Measurements from ENCODE around the gene PLCG1. TPM values are rescaled to one million over a fixed set of nuclear protein-coding genes. Genes with fewer than 3 reads are reported as not detected.

Gene PLCG1
- total RNA-seq, 2 experiments from 2014 or later, result 395 to 443 TPM

DNA sequence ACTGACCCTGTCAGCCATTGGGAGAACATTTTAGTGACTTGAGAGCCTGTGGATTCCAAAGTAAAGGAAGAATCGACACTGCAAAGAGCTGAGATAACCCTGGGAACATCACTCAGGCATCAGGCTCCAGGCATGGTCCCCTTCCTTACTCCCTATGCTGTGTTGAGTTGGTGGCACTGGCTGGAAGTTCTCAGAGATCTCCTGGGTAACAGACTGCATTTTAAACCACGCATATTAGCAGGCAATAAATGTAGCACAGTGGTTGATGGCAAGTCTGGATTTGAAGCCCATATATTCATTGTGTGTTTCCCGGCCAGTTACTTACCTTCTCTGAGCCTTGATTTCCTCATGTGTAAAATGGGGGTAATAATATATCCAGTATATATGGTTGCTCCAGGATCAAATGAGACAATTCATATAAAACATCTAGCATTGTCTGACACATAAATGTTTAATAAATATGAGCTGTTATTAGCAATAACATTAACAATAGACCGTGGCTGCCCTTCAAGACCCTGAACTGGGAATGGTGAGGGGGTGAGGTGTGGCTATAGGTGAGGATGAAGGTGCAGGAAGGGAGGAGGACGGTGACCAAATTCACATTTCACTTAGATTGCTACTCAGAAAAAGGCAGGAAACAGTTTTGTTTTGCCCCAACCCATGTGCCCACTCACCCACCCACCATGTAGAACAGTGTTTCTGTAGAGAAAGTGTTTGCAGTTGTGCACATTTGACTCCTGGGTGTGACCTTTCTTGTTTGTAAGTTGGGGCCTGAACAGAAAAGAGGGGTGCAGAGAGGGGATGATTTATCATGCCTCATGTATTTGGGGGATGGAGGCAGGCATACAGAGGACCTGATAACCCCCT lies 2.1 kb downstream of the PLCG1 start:
- H3K27me3 Mint-ChIP-seq, result no peaks in the 10 kb centered on the region
- H3K4me1 Mint-ChIP-seq, result peaks cover 70% of the 10 kb centered on the region
- H3K4me3 Mint-ChIP-seq, result peak overlapping the region; percentile 87
- no peaks in the 10 kb centered on the region for H3K9me3 Mint-ChIP-seq
- peak overlapping the region; percentile 89 for H3K27ac Mint-ChIP-seq
- peak; percentile 36 for DNase-seq
- CTCF ChIA-PET, result interaction anchor here (1.1 to 10.7 kb wide), 3 partner anchors 8 to 201 kb away, joined by 3 to 139 read pairs (median 4); partner anchors contain the start of gene LPIN3
- POLR2A ChIA-PET, result interaction anchor here (1.5 kb wide), 1 partner anchor 18 kb away, joined by 11 read pairs; no protein-coding TSS in a partner anchor
- peaks cover 54% of the 10 kb centered on the region for H3K36me3 Mint-ChIP-seq (ENCODE audit: low read depth)

DNA sequence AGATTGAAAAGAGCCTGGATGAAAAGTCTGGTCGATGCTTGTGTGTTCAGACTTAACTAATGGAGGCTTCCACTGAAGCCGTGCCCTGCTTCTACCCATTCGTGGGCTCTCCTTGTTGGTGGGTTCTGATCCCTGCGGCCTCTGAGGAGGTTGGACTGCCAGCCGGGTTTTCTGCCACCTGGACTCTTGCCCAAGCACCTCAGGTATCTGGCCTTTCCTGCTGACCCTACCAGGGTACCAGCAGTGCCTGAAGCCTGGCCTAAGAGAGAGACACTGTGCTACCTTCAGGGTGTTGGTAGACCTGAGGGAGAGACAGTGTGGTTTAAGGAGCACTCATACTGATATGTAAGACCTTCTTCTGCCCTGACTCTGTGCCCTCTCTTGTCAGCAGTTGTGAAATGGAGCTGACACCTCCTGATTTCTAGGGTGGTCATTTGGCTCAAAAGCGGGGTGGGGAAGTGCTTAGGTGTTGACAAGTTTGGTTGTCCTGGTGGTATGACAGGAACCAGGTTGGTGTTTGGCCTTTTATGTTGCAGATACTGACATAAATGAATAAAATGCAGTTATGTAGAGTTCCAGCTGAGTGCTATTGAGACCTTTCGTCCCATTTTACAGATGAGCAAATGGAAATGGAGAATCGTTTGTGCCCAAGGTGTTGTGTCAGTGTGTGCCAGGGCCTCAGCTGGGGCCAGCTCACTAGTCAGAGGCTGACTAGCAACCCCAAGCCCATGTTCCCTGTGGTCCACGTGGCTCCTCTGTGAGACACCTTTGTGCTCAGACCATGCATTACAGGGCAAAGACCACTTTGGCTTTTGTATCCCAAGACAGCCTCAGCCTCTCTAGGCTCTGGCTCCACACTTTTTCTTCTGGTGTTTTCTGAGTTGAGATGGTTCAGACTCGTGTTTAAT lies 3.1 kb downstream of the PLCG1 start:
- H3K9me3 Mint-ChIP-seq, result no peaks in the 10 kb centered on the region
- no peaks in the 10 kb centered on the region for H3K27me3 Mint-ChIP-seq
- peaks cover 70% of the 10 kb centered on the region for H3K4me1 Mint-ChIP-seq
- POLR2A ChIA-PET, result no interaction called here
- H3K36me3 Mint-ChIP-seq (ENCODE audit: low read depth), result peaks cover 64% of the 10 kb centered on the region
- H3K27ac Mint-ChIP-seq, result peak overlapping the region; percentile 89
- no peak for DNase-seq
- H3K4me3 Mint-ChIP-seq, result peak overlapping the region; percentile 87
- CTCF ChIA-PET, result interaction anchor here (10.7 kb wide), 1 partner anchor 16 kb away, joined by 139 read pairs; no protein-coding TSS in a partner anchor

DNA sequence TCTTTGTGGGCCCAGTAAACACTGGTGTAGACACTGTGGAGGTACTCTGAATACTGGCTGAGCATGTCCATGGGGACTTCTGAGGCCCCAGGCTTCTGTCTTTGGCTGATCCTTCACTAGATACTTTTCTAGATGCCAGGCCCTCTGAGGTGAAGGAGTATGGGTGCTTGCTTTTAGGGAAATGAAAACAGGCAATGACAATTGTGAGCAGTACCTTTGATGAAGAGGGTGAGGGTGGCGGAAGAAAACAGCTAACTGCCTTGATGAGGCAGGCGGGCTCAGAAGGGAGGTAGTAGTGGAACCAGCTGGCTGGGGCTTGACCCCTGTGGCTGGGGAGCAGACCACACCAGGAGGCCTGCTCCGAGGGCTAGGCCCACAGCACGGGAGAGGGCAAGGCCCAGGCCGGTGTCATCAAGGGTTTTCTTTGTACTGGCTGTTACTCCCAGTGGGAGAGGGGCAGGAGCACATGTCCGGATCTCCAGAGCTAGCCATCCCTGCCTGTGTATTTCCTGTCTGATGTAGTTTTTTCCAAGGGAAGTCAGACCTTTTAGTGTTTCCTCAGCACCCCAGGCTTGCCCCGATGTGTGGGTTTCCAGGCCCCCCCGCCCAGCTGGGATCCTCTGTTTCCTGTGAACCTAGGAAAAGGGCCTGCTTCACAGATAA lies 3.9 kb downstream of the PLCG1 start:
- H3K4me3 Mint-ChIP-seq, result peak overlapping the region; percentile 87
- H3K9me3 Mint-ChIP-seq, result no peaks in the 10 kb centered on the region
- peaks cover 70% of the 10 kb centered on the region for H3K4me1 Mint-ChIP-seq
- peaks cover 72% of the 10 kb centered on the region for H3K36me3 Mint-ChIP-seq (ENCODE audit: low read depth)
- POLR2A ChIA-PET, result interaction anchor here (0.7 to 0.8 kb wide), 2 partner anchors 10 to 17 kb away, joined by 3 read pairs; no protein-coding TSS in a partner anchor
- H3K27me3 Mint-ChIP-seq, result no peaks in the 10 kb centered on the region
- CTCF ChIA-PET, result interaction anchor here (1.4 to 10.7 kb wide), 3 partner anchors 14 to 30 kb away, joined by 3 to 139 read pairs (median 5); no protein-coding TSS in a partner anchor
- peak; percentile 38 for DNase-seq
- H3K27ac Mint-ChIP-seq, result peak overlapping the region; percentile 89

DNA sequence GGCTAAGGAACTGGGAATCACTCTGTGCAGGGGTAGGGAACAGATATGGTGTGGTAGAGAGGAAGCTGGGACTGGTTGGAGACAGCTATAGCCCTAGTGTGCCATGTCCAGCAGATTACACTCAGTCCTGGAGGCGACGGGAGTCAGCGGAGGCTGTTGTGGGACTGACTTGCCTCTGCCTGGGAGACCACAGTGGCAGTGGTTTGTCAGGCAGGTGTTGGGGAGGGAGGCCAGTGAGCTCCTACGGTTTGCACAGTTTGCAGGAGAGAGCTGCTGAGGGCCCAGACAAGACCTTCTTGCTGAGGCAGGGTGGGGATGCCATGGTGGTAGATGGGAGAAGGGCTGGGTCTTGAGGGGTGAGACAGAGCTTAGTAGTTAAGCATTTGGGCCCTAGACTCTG lies 4.9 kb downstream of the PLCG1 start:
- peak overlapping the region; percentile 87 for H3K4me3 Mint-ChIP-seq
- ChIA-PET CTCF (interaction anchor here (1.0 to 10.7 kb wide), 8 partner anchors 14 to 151 kb away, joined by 3 to 139 read pairs (median 4); no protein-coding TSS in a partner anchor), POLR2A (interaction anchor here (0.8 to 2.5 kb wide), 2 partner anchors 9 to 15 kb away, joined by 3 to 8 read pairs; no protein-coding TSS in a partner anchor)
- peak; percentile 28 for DNase-seq
- peak overlapping the region; percentile 89 for H3K27ac Mint-ChIP-seq
- peaks cover 80% of the 10 kb centered on the region for H3K36me3 Mint-ChIP-seq (ENCODE audit: low read depth)
- no peaks in the 10 kb centered on the region for H3K9me3 Mint-ChIP-seq
- no peaks in the 10 kb centered on the region for H3K27me3 Mint-ChIP-seq
- H3K4me1 Mint-ChIP-seq, result peaks cover 77% of the 10 kb centered on the region

DNA sequence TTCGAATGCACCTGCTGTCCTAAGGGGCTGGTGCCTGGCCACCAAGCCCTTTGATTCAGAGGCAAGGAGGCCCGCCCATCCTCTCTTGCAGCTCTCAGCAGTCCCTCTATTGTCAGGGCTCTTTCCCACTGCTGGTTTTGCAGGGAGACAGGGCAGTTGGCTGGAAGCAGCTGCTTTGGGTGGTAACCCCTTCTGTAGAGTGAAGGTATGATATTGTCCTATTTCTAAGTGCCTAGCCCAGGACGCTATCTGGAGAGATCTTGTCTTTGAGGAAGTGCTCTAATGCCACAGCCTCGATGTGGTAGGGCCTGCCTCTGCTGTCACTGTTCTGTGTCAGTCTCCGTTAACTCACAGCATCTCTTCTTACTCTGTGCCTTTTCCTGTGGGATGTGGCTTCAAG lies 5.6 kb downstream of the PLCG1 start:
- CTCF ChIA-PET, result interaction anchor here (0.9 to 10.7 kb wide), 9 partner anchors 8 to 152 kb away, joined by 3 to 139 read pairs (median 5); no protein-coding TSS in a partner anchor
- H3K27me3 Mint-ChIP-seq, result no peaks in the 10 kb centered on the region
- no peaks in the 10 kb centered on the region for H3K9me3 Mint-ChIP-seq
- H3K4me1 Mint-ChIP-seq, result peaks cover 83% of the 10 kb centered on the region
- POLR2A ChIA-PET, result interaction anchor here (2.5 kb wide), 1 partner anchor 15 kb away, joined by 8 read pairs; no protein-coding TSS in a partner anchor
- peak; percentile 71 for DNase-seq
- H3K36me3 Mint-ChIP-seq (ENCODE audit: low read depth), result peaks cover 81% of the 10 kb centered on the region
- peak overlapping the region; percentile 87 for H3K4me3 Mint-ChIP-seq
- H3K27ac Mint-ChIP-seq, result peak overlapping the region; percentile 89

DNA sequence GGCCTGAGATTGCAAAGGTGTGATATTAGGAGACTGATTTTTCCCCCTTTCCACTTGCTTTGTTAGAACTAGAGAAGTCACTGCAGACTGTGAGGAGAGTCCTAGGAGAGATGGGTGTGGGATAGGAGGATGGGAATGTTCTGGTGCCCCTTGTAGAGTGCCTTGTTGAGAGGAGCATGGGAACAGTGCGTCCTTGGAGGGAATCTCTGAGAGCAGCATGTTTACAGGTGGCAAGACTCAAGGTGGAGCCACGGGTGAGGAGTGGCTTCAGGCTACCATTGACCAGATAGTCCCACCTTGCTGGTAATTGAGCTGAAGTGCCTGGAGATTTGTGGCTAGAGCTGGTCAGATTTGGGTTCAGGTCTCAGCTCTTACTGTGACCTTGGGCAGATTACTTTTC lies 6.0 kb downstream of the PLCG1 start:
- peaks cover 82% of the 10 kb centered on the region for H3K36me3 Mint-ChIP-seq (ENCODE audit: low read depth)
- H3K9me3 Mint-ChIP-seq, result no peaks in the 10 kb centered on the region
- H3K27ac Mint-ChIP-seq, result peak overlapping the region; percentile 89
- H3K27me3 Mint-ChIP-seq, result no peaks in the 10 kb centered on the region
- H3K4me3 Mint-ChIP-seq, result peak overlapping the region; percentile 87
- no peak for DNase-seq
- CTCF ChIA-PET, result interaction anchor here (0.9 to 10.7 kb wide), 5 partner anchors 9 to 152 kb away, joined by 3 to 139 read pairs (median 6); no protein-coding TSS in a partner anchor
- POLR2A ChIA-PET, result interaction anchor here (2.5 kb wide), 1 partner anchor 14 kb away, joined by 8 read pairs; no protein-coding TSS in a partner anchor
- H3K4me1 Mint-ChIP-seq, result peaks cover 88% of the 10 kb centered on the region

DNA sequence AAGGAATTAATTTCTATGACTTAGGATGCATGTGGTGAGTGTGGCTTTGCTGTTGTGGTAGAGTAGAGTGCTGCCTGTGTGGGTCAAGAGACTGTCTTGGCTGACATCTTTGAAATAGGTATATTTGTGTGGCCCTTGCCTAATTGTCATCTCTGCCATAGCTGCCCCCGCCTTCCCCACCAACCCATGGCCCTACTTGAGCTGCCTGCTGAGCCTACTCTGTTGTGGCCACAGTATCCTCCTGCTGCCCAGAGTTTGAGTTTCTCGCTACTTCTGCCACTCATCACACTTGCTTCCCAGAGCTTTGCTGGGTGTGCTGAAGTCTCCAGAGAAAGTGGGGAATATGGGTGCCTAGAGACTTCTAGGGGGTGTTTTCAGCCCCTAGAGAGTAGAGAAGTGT lies 8.0 kb downstream of the PLCG1 start:
- Mint-ChIP-seq H3K36me3 (ENCODE audit: low read depth) (peaks cover 71% of the 10 kb centered on the region), H3K27me3 (no peaks in the 10 kb centered on the region), H3K4me3 (no peak overlapping the region), H3K9me3 (no peaks in the 10 kb centered on the region), H3K27ac (peak overlapping the region; percentile 58), H3K4me1 (peaks cover 98% of the 10 kb centered on the region)
- CTCF ChIA-PET, result interaction anchor here (1.7 to 10.7 kb wide), 3 partner anchors 10 to 87 kb away, joined by 4 to 139 read pairs (median 15); partner anchors contain the start of gene PLCG1
- POLR2A ChIA-PET, result no interaction called here
- DNase-seq, result no peak

DNA sequence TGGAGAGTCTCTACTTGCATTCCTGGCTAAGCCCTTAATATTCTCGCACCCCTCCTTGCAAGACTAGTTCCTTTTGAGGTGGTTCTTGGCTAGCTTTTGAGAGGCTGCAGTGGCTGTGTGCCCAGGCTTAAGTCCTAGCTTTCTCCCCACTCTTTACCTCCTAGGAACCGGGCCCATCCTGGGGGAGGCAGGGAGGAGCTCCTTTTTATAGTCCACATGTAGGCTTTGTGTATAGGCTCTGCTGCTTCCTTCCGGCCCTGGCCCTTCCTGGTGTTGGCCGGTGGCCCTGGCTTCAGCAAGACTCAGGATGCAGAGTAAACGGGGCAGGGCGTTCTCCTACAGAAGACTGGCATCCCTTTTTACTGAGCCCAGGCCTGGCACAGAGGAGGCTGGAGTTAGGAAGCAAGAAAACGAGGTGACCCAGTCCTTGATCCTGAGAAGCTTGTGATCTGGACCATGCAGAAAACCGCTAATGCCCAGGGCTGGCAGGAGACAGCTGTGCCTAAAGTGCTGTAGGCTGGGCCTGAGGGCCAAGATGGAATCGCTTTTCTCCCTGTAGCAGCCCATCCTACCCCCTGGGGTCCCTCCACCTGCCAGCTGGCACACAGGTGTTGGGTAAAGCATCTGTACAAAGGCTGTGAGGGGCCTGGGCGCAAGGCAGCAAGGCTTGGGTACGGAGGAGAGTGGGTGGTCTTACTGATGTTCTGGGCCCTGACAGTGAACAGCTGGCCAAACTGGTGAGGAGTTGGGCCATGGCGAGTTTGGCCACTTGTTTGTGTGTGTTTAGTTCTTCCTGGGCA lies 8.7 kb downstream of the PLCG1 start:
- H3K9me3 Mint-ChIP-seq, result no peaks in the 10 kb centered on the region
- POLR2A ChIA-PET, result no interaction called here
- H3K27me3 Mint-ChIP-seq, result no peaks in the 10 kb centered on the region
- no peak for DNase-seq
- no peak overlapping the region for H3K4me3 Mint-ChIP-seq
- H3K4me1 Mint-ChIP-seq, result peaks cover 98% of the 10 kb centered on the region
- CTCF ChIA-PET, result interaction anchor here (1.7 to 10.7 kb wide), 3 partner anchors 10 to 86 kb away, joined by 4 to 139 read pairs (median 15); partner anchors contain the start of gene PLCG1
- peak overlapping the region; percentile 58 for H3K27ac Mint-ChIP-seq
- H3K36me3 Mint-ChIP-seq (ENCODE audit: low read depth), result peaks cover 70% of the 10 kb centered on the region

DNA sequence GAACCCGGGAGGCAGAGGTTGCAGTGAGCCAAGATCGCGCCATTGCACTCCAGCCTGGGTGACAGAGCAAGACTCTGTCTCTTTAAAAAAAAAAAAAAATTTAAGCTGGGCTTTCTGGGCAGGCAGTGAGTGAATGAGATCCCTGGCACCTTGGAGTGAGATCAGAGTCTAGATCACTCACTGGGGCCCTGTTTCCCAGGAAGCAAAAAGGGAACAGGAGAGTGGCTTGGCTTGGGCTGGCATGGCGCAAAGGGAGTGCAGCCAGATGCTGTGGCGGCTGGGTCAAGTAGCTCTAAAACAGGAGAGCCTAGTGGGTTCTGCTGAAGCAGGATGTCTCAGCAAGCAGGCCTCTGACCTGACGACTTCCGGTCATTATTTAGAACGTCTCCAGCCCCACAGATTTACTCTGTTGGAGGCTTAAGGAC lies 10.4 kb downstream of the PLCG1 start:
- Mint-ChIP-seq H3K4me3 (no peak overlapping the region), H3K27me3 (no peaks in the 10 kb centered on the region), H3K27ac (peak overlapping the region; percentile 76), H3K36me3 (ENCODE audit: low read depth) (peaks cover 70% of the 10 kb centered on the region), H3K4me1 (peaks cover 98% of the 10 kb centered on the region), H3K9me3 (no peaks in the 10 kb centered on the region)
- ChIA-PET POLR2A (no interaction called here), CTCF (interaction anchor here (0.6 to 10.7 kb wide), 5 partner anchors 8 to 192 kb away, joined by 3 to 139 read pairs (median 5); partner anchors contain the start of gene PLCG1)
- DNase-seq, result no peak

DNA sequence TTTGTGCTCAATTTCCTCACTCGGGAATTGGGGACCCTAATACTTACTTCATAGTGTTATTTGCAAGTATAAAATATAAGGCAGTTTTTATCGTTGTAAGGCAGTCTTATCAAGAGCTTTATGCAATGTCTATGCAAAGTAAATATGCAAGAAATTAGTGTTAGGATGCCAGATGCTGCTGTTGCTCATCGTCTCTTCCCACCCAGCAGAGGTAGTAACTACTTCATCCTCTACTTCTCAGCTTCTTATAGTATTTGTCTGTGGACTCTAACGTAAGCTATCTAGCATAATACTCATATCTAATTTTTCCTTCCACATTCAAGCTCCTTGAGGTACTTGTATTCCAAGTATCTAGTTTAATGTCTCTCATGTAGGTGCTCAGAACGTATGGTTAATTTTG lies 11.6 kb downstream of the PLCG1 start:
- Mint-ChIP-seq H3K27ac (peak overlapping the region; percentile 94), H3K4me3 (no peak overlapping the region), H3K36me3 (ENCODE audit: low read depth) (peaks cover 69% of the 10 kb centered on the region), H3K27me3 (no peaks in the 10 kb centered on the region), H3K4me1 (peaks cover 95% of the 10 kb centered on the region), H3K9me3 (no peaks in the 10 kb centered on the region)
- DNase-seq, result no peak
- ChIA-PET POLR2A (no interaction called here), CTCF (interaction anchor here (0.9 to 14.7 kb wide), 7 partner anchors 6 to 100 kb away, joined by 3 to 139 read pairs (median 3); partner anchors contain the start of gene PLCG1)

DNA sequence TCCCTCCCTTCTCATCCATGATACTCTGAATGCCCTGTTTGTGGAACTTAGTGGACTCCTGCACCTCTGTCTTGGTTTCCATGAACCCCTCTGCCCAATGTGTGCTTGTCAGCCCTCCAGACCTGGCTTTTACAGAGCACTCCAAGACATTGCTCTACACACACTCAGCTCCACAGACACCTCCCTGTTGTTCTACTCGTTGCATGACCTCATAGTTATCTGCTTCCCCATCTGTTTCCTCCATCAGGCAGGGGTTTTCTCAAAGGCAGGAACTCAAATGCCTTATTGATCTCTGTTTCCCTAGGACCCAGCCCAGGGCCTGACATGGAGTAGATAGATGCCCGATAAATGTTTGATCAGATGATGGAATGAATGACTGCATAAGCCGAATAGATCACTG lies 13.3 kb downstream of the PLCG1 start:
- Mint-ChIP-seq H3K36me3 (ENCODE audit: low read depth) (peaks cover 68% of the 10 kb centered on the region), H3K4me3 (peak overlapping the region; percentile 59), H3K9me3 (no peaks in the 10 kb centered on the region), H3K27me3 (no peaks in the 10 kb centered on the region), H3K27ac (peak overlapping the region; percentile 94), H3K4me1 (peaks cover 95% of the 10 kb centered on the region)
- ChIA-PET CTCF (interaction anchor here (5.2 to 14.7 kb wide), 2 partner anchors 8 to 15 kb away, joined by 22 to 139 read pairs; partner anchors contain the start of gene PLCG1), POLR2A (no interaction called here)
- peak; percentile 42 for DNase-seq

All from activated CD4-positive, alpha-beta T cell treated with anti-CD3 and anti-CD28 coated beads, Interleukin-2, amount 10 ng/mL, durations not matched to agents 7 days and 5 days (primary cell).